IMR-90 (cell line): ENCODE data around the gene FRAS1.

ENCODE experiments used
- FOS ChIP-seq: fragments of 150-350 bp; IDR thresholded peaks from 2 replicates; pipeline ENCODE4 v1.6.1; 2016; ENCODE audit warnings: low read depth, low read length
- POLR2A ChIP-seq: IDR thresholded peaks from 2 replicates; pipeline ENCODE4 v1.6.1; 2012; ENCODE audit warnings: mild to moderate bottlenecking, low read depth, low read length
- RAD21 ChIP-seq: IDR thresholded peaks from 2 replicates; pipeline ENCODE4 v1.6.1; 2012; ENCODE audit warnings: low read length, improper control_type of control experiment
- TF ChIP-seq, protein P1 (sequence below): conservative IDR thresholded peaks from 2 replicates; pipeline ENCODE4 v1.5.1; 2012; ENCODE audit warnings: mild to moderate bottlenecking, low read depth, low read length, improper control_type of control experiment

GRCh38 chr4:78581618-78582017 is 524.5 kb downstream of the FRAS1 start:
- TF ChIP-seq, protein P1, sequence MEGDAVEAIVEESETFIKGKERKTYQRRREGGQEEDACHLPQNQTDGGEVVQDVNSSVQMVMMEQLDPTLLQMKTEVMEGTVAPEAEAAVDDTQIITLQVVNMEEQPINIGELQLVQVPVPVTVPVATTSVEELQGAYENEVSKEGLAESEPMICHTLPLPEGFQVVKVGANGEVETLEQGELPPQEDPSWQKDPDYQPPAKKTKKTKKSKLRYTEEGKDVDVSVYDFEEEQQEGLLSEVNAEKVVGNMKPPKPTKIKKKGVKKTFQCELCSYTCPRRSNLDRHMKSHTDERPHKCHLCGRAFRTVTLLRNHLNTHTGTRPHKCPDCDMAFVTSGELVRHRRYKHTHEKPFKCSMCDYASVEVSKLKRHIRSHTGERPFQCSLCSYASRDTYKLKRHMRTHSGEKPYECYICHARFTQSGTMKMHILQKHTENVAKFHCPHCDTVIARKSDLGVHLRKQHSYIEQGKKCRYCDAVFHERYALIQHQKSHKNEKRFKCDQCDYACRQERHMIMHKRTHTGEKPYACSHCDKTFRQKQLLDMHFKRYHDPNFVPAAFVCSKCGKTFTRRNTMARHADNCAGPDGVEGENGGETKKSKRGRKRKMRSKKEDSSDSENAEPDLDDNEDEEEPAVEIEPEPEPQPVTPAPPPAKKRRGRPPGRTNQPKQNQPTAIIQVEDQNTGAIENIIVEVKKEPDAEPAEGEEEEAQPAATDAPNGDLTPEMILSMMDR: no peak
- TF ChIP-seq FOS (no peak), POLR2A (no peak), RAD21 (no peak)
